Activated B cell treated with CpG ODN at 0.5 μM for 24 hours (primary cell): ENCODE results near the gene NSFL1C. TPM values are rescaled to one million over a fixed set of nuclear protein-coding genes. Genes with fewer than 3 reads are reported as not detected.

Experiments
- ATAC-seq: fragments of 200-7000 bp; cut with Tn5 transposase; one replicate; pipeline ENCODE4 v1.10.0; 2021; ENCODE audit warnings: low read depth, mild to moderate bottlenecking, moderate library complexity
- CTCF ChIA-PET: fragments of 350-600 bp; sonication (Branson Sonifier 250); formaldehyde crosslinking; loops from one replicate; lab custom pipeline; 2021; ENCODE audit warnings: antibody characterized with exemption; lab: Charles Lee
- POLR2A ChIA-PET: fragments of 350-600 bp; sonication (Branson Sonifier 250); formaldehyde crosslinking; loops from one replicate; lab custom pipeline; 2021; ENCODE audit warnings: antibody characterized with exemption; lab: Charles Lee
- DNase-seq: peaks from one replicate; pipeline ENCODE4 v3.0.0; 2022
- H3K27ac Mint-ChIP-seq: one replicate; pipeline ENCODE4 v1.8.0; 2020; ENCODE audit warnings: mixed read lengths
- H3K27me3 Mint-ChIP-seq: one replicate; pipeline ENCODE4 v1.8.0; 2021; ENCODE audit warnings: mixed read lengths
- H3K36me3 Mint-ChIP-seq: one replicate; pipeline ENCODE4 v1.8.0; 2021; ENCODE audit warnings: low read depth, mixed read lengths
- H3K4me1 Mint-ChIP-seq: one replicate; pipeline ENCODE4 v1.8.0; 2021; ENCODE audit warnings: mixed read lengths
- H3K4me3 Mint-ChIP-seq: one replicate; pipeline ENCODE4 v1.8.0; 2020; ENCODE audit warnings: mild to moderate bottlenecking, mixed read lengths
- H3K9me3 Mint-ChIP-seq: one replicate; pipeline ENCODE4 v1.8.0; 2020; ENCODE audit warnings: mixed read lengths
- CTCF ChIP-seq: fragments of 200-600 bp; IDR thresholded peaks from one replicate; pipeline ENCODE4 v1.8.0; 2022; ENCODE audit warnings: antibody characterized with exemption, mild to moderate bottlenecking
- intact Hi-C: fragments of 100-400 bp; cut with micrococcal nuclease; formaldehyde crosslinking; loops from one replicate; pipeline ENCODE4 v1.15.1; 2024
- total RNA-seq: library from RNA; stranded (reverse); gene quantifications from 2 replicates; pipeline ENCODE4 v1.2.3, GENCODE V29; 2022

The NSFL1C gene
- total RNA-seq, 1 donor from 2014 or later = 81.7 TPM

GRCh38 chr20:1505871-1506270, 39.2 kb upstream of the NSFL1C start:
- POLR2A ChIA-PET = no interaction called here

GRCh38 chr20:1505361-1505760, 38.7 kb upstream of the NSFL1C start:
- DNase-seq = no peak
- Mint-ChIP-seq H3K27me3 (peaks cover 15% of the 10 kb centered on the region), H3K36me3 (no peaks in the 10 kb centered on the region), H3K9me3 (no peaks in the 10 kb centered on the region), H3K27ac (no peak overlapping the region), H3K4me1 (peaks cover 2% of the 10 kb centered on the region), H3K4me3 (no peak overlapping the region)
- intact Hi-C loops = no loop called here
- no peak for ATAC-seq
- ChIA-PET POLR2A (no interaction called here), CTCF (interaction anchor here (1.0 to 3.5 kb wide), 4 partner anchors 38 to 192 kb away, joined by 3 to 65 read pairs (median 11); partner anchors contain the start of gene NSFL1C)
- TF ChIP-seq CTCF = no peak

More at GRCh38 chr20:1505871-1506270, 39.2 kb upstream of the NSFL1C start:
- Mint-ChIP-seq H3K9me3 (no peaks in the 10 kb centered on the region), H3K27ac (no peak overlapping the region), H3K4me3 (no peak overlapping the region), H3K4me1 (peaks cover 2% of the 10 kb centered on the region), H3K27me3 (peaks cover 12% of the 10 kb centered on the region), H3K36me3 (no peaks in the 10 kb centered on the region)
- intact Hi-C loops = no loop called here
- ATAC-seq (no peak), DNase-seq (no peak)
- CTCF ChIA-PET = interaction anchor here (2.1 kb wide), 1 partner anchor 39 kb away, joined by 7 read pairs; the partner anchor contains the start of gene NSFL1C
- no peak for TF ChIP-seq CTCF

GRCh38 chr20:1503564-1504227, 37.0 kb upstream of the NSFL1C start:
- POLR2A ChIA-PET = interaction anchor here (0.7 to 1.9 kb wide), 4 partner anchors 30 to 250 kb away, joined by 3 to 8 read pairs (median 4); partner anchors contain the start of gene NSFL1C
- peaks cover 23% of the 10 kb centered on the region for H3K27me3 Mint-ChIP-seq
- peaks cover 2% of the 10 kb centered on the region for H3K4me1 Mint-ChIP-seq
- H3K27ac Mint-ChIP-seq = no peak overlapping the region
- no peak overlapping the region for H3K4me3 Mint-ChIP-seq
- CTCF ChIA-PET = interaction anchor here (0.6 to 3.5 kb wide), 47 partner anchors 8 to 395 kb away, joined by 3 to 65 read pairs (median 4); partner anchors contain the start of genes NSFL1C and SDCBP2
- H3K9me3 Mint-ChIP-seq = no peaks in the 10 kb centered on the region
- DNase-seq (peak; percentile 45), ATAC-seq (peak; percentile 100)
- peak; percentile 89 for TF ChIP-seq CTCF
- intact Hi-C loops = loop anchor here (1.0 to 2.0 kb wide), 4 partner anchors 36 to 190 kb away; partner anchors contain the start of gene FKBP1A
- H3K36me3 Mint-ChIP-seq = no peaks in the 10 kb centered on the region

GRCh38 chr20:1500496-1500895, 33.8 kb upstream of the NSFL1C start:
- no peak for TF ChIP-seq CTCF
- H3K27me3 Mint-ChIP-seq = peaks cover 24% of the 10 kb centered on the region
- no peaks in the 10 kb centered on the region for H3K9me3 Mint-ChIP-seq
- no peak overlapping the region for H3K4me3 Mint-ChIP-seq
- H3K4me1 Mint-ChIP-seq = peaks cover 2% of the 10 kb centered on the region
- no peak overlapping the region for H3K27ac Mint-ChIP-seq
- POLR2A ChIA-PET = no interaction called here
- DNase-seq (no peak), ATAC-seq (no peak)
- H3K36me3 Mint-ChIP-seq = no peaks in the 10 kb centered on the region
- CTCF ChIA-PET = interaction anchor here (1.0 to 1.3 kb wide), 2 partner anchors 62 to 65 kb away, joined by 3 to 4 read pairs; no protein-coding TSS in a partner anchor
- intact Hi-C loops = no loop called here
